Stomach (tissue), 8 donors: ENCODE measurements around the gene NPIPB4. TPM values are rescaled to one million over a fixed set of nuclear protein-coding genes. Genes with fewer than 3 reads are reported as not detected.

ENCODE experiments used
- polyA plus RNA-seq, 3 donors: library from polyadenylated mRNA; stranded (reverse); fragments of 200-250 nt; gene quantifications; one replicate each; pipeline ENCODE4 v1.2.3, GENCODE V29; 2013
- small RNA-seq, 4 donors: library from RNA; depleted of rRNA; stranded (forward); fragments of <200 nt; gene quantifications; one replicate each; pipeline ENCODE3, GENCODE V24; 2016
- total RNA-seq, 5 donors: library from RNA; depleted of rRNA; stranded (reverse); fragments of >200 nt; gene quantifications; one replicate each; pipeline versions ENCODE4 v1.1.0 to v1.2.3, GENCODE V29; 2014 to 2016
- donor health status: healthy with polysubstance abuse.
- donor health status: Bipolar disorder and iron deficiency.
- donor health status: healthy.

Gene NPIPB4
- total and polyA plus RNA-seq, 8 donors = 4.1 to 215 (median 78.5) TPM

Small RNA genes lying within 50 kb of the gene (small RNA-seq; reads per million reads assigned to genes)
- 0 reads per million in 4 donors for gene AC092375.3

Other genes starting within 250 kb of the NPIPB4 start
- gene IGSF6, start 205.1 kb downstream of the NPIPB4 start, total RNA-seq = 1 to 10 TPM in 2 of 5 donors, not detected in 3; 1.8 to 4.1 TPM
- gene IGSF6, start 205.1 kb downstream of the NPIPB4 start, polyA plus RNA-seq = 1 to 10 TPM in 2 of 3 donors, under 1 TPM in 1; 0.73 to 2.2 (median 1.7) TPM
- under 1 TPM in 1 of 5 donors, not detected in 4; 0.55 TPM for gene OTOA, start 193.8 kb downstream of the NPIPB4 start, total RNA-seq
- gene OTOA, start 193.8 kb downstream of the NPIPB4 start, polyA plus RNA-seq = under 1 TPM in 1 of 3 donors, not detected in 2; 0.44 TPM
- 100 to 1,000 TPM; 124 to 702 (median 247) TPM for gene UQCRC2, start 95.6 kb upstream of the NPIPB4 start, total RNA-seq
- gene UQCRC2, start 95.6 kb upstream of the NPIPB4 start, polyA plus RNA-seq = 100 to 1,000 TPM; 128 to 165 (median 142) TPM
- not detected for gene PDZD9, start 143.4 kb upstream of the NPIPB4 start, total RNA-seq
- not detected for gene PDZD9, start 143.4 kb upstream of the NPIPB4 start, polyA plus RNA-seq
- gene MOSMO, start 150.4 kb upstream of the NPIPB4 start, total RNA-seq = 10 to 100 TPM in 2 of 5 donors, 1 to 10 TPM in 3; 1.2 to 32.3 (median 9.6) TPM
- gene MOSMO, start 150.4 kb upstream of the NPIPB4 start, polyA plus RNA-seq = 1 to 10 TPM; 6.4 to 8.7 (median 6.7) TPM
- gene VWA3A, start 234.8 kb upstream of the NPIPB4 start, total RNA-seq = under 1 TPM in 1 of 5 donors, not detected in 4; 0.37 TPM
- gene VWA3A, start 234.8 kb upstream of the NPIPB4 start, polyA plus RNA-seq = under 1 TPM in 1 of 3 donors, not detected in 2; 0.30 TPM